ENCODE measurements around the gene MAST3. TPM values are rescaled to one million over a fixed set of nuclear protein-coding genes. Genes with fewer than 3 reads are reported as not detected.

MAST3 gene
- total RNA-seq, 1 experiment from 2014 or later = 14.1 TPM

GRCh38 chr19:18090545-18091216 lies 6.9 kb upstream of the MAST3 start:
- H3K4me1 ChIP-seq (replicated peaks; ENCODE audit: insufficient read depth) = no peaks in the 10 kb centered on the region
- H3K4me3 ChIP-seq = no peak overlapping the region
- H3F3A ChIP-seq (ENCODE audit: insufficient read depth, low read depth) = peaks cover 23% of the 10 kb centered on the region
- BruUV-seq (replicated peaks) = no TSS peak
- no peaks in the 10 kb centered on the region for H3K9me3 ChIP-seq (ENCODE audit: insufficient read depth, low read depth)
- ChIA-PET POLR2A (ENCODE audit: unreplicated experiment) (interaction anchor here (0.7 kb wide), 1 partner anchor 1281 kb away, joined by 3 read pairs; no protein-coding TSS in a partner anchor), CTCF (no interaction called here)
- H3K27ac ChIP-seq = no peak overlapping the region
- no peak overlapping the region for H2AFZ ChIP-seq
- H3K79me2 ChIP-seq (ENCODE audit: low read depth) = no peaks in the 10 kb centered on the region
- DNase-seq = no peak
- no peak for TF ChIP-seq CTCF (conservative IDR thresholded peaks at IDR 0.05)
- TF ChIP-seq EZH2 (IDR thresholded peaks at IDR 0.05; ENCODE audit: low read depth) = no peak
- H4K20me1 ChIP-seq (ENCODE audit: insufficient read depth) = no peaks in the 10 kb centered on the region
- no peaks in the 10 kb centered on the region for H3K36me3 ChIP-seq (ENCODE audit: low read depth)
- no peaks in the 10 kb centered on the region for H3K9me2 ChIP-seq (ENCODE audit: insufficient read depth)
- intact Hi-C loops (cut with micrococcal nuclease; ENCODE audit: unreplicated experiment) = no loop called here
- no peaks in the 10 kb centered on the region for H3K27me3 ChIP-seq (ENCODE audit: insufficient read depth, low read depth)
- H3K4me2 ChIP-seq = no peak overlapping the region

GRCh38 chr19:18091217-18091608 lies 6.4 kb upstream of the MAST3 start:
- no TSS peak for BruUV-seq (replicated peaks)
- H3K9me2 ChIP-seq (ENCODE audit: insufficient read depth) = no peaks in the 10 kb centered on the region
- ChIA-PET POLR2A (ENCODE audit: unreplicated experiment) (interaction anchor here (0.6 to 1.1 kb wide), 2 partner anchors 18 to 20 kb away, joined by 6 to 9 read pairs; no protein-coding TSS in a partner anchor), CTCF (interaction anchor here (0.6 kb wide), 1 partner anchor 20 kb away, joined by 3 read pairs; no protein-coding TSS in a partner anchor)
- no peaks in the 10 kb centered on the region for H3K79me2 ChIP-seq (ENCODE audit: low read depth)
- no peaks in the 10 kb centered on the region for H3K4me1 ChIP-seq (replicated peaks; ENCODE audit: insufficient read depth)
- no peak overlapping the region for H3K4me3 ChIP-seq
- intact Hi-C loops (cut with micrococcal nuclease; ENCODE audit: unreplicated experiment) = no loop called here
- H3K27ac ChIP-seq = no peak overlapping the region
- no peaks in the 10 kb centered on the region for H4K20me1 ChIP-seq (ENCODE audit: insufficient read depth)
- TF ChIP-seq EZH2 (IDR thresholded peaks at IDR 0.05; ENCODE audit: low read depth) (no peak), CTCF (conservative IDR thresholded peaks at IDR 0.05) (no peak)
- H3F3A ChIP-seq (ENCODE audit: insufficient read depth, low read depth) = peaks cover 29% of the 10 kb centered on the region
- H3K9me3 ChIP-seq (ENCODE audit: insufficient read depth, low read depth) = no peaks in the 10 kb centered on the region
- no peak overlapping the region for H2AFZ ChIP-seq
- no peak for DNase-seq
- no peak overlapping the region for H3K4me2 ChIP-seq
- H3K36me3 ChIP-seq (ENCODE audit: low read depth) = no peaks in the 10 kb centered on the region
- no peaks in the 10 kb centered on the region for H3K27me3 ChIP-seq (ENCODE audit: insufficient read depth, low read depth)

- Histone ChIP-seq H3K36me3 (ENCODE audit: low read depth) (no peaks in the 10 kb centered on the region), H4K20me1 (ENCODE audit: insufficient read depth) (no peaks in the 10 kb centered on the region), H3K9me3 (ENCODE audit: insufficient read depth, low read depth) (no peaks in the 10 kb centered on the region), H3K4me1 (replicated peaks; ENCODE audit: insufficient read depth) (peaks cover 6% of the 10 kb centered on the region; the same call in 1 of the 2 replicates), H2AFZ (no peak overlapping the region), H3K27ac (no peak overlapping the region), H3K4me2 (no peak overlapping the region), H3K79me2 (ENCODE audit: low read depth) (no peaks in the 10 kb centered on the region), H3F3A (ENCODE audit: insufficient read depth, low read depth) (peaks cover 37% of the 10 kb centered on the region), H3K4me3 (no peak overlapping the region), H3K9me2 (ENCODE audit: insufficient read depth) (no peaks in the 10 kb centered on the region), H3K27me3 (ENCODE audit: insufficient read depth, low read depth) (no peaks in the 10 kb centered on the region)
- no TSS peak for BruUV-seq (replicated peaks)
- TF ChIP-seq CTCF (conservative IDR thresholded peaks at IDR 0.05) (no peak), EZH2 (IDR thresholded peaks at IDR 0.05; ENCODE audit: low read depth) (no peak)
- POLR2A ChIA-PET (ENCODE audit: unreplicated experiment) = no interaction called here
- intact Hi-C loops (cut with micrococcal nuclease; ENCODE audit: unreplicated experiment) = no loop called here
- peak in 1 of 2 experiments; percentile 50 for DNase-seq
- CTCF ChIA-PET = no interaction called here
Observed at GRCh38 chr19:18093439-18094161, 4.0 kb upstream of the MAST3 start.

Measured in PC-9 (cell line).